ENCODE results near the gene ZCCHC7.
"Not testable (repeated sequence)": the region's sequence is repeated elsewhere in the genome, so short reads cannot be mapped to it uniquely, and the experiment has no call there.

The ZCCHC7 gene

GRCh38 chr9:37179576-37179975, 59.2 kb downstream of the ZCCHC7 start:
- DNase-seq, result no peak

- DNase-seq, result no peak
Measured at GRCh38 chr9:37180138-37180537, 59.8 kb downstream of the ZCCHC7 start.

GRCh38 chr9:37182718-37183117, 62.3 kb downstream of the ZCCHC7 start:
- no peak for DNase-seq

GRCh38 chr9:37184905-37185867, 64.8 kb downstream of the ZCCHC7 start:
- DNase-seq, result no peak

GRCh38 chr9:37187292-37187691, 66.9 kb downstream of the ZCCHC7 start:
- DNase-seq, result no peak

- DNase-seq, result no peak
Measured at GRCh38 chr9:37187713-37188439, 67.5 kb downstream of the ZCCHC7 start.

GRCh38 chr9:37190739-37191138, 70.4 kb downstream of the ZCCHC7 start:
- not testable (repeated sequence) for DNase-seq

- no peak for DNase-seq
Measured at GRCh38 chr9:37191403-37192089, 71.2 kb downstream of the ZCCHC7 start.

- DNase-seq, result no peak
Measured at GRCh38 chr9:37192803-37193202, 72.4 kb downstream of the ZCCHC7 start.

GRCh38 chr9:37197158-37198038, 77.0 kb downstream of the ZCCHC7 start:
- no peak for DNase-seq

- DNase-seq, result no peak
Measured at GRCh38 chr9:37198039-37198729, 77.8 kb downstream of the ZCCHC7 start.

- DNase-seq, result no peak
Measured at GRCh38 chr9:37198831-37199230, 78.5 kb downstream of the ZCCHC7 start.

- no peak for DNase-seq
Measured at GRCh38 chr9:37200433-37201005, 80.1 kb downstream of the ZCCHC7 start.

- DNase-seq, result no peak
Measured at GRCh38 chr9:37201581-37201980, 81.2 kb downstream of the ZCCHC7 start.

- no peak for DNase-seq
Measured at GRCh38 chr9:37202091-37202490, 81.7 kb downstream of the ZCCHC7 start.

- DNase-seq, result not testable (repeated sequence)
Measured at GRCh38 chr9:37203456-37203855, 83.1 kb downstream of the ZCCHC7 start.

GRCh38 chr9:37206121-37206620, 85.8 kb downstream of the ZCCHC7 start:
- no peak for DNase-seq

GRCh38 chr9:37209431-37210386, 89.3 kb downstream of the ZCCHC7 start:
- DNase-seq, result no peak

GRCh38 chr9:37210737-37211523, 90.6 kb downstream of the ZCCHC7 start:
- no peak for DNase-seq
